HuH-7 (cell line): Measurements from ENCODE around the gene DNAJC15.
"Not testable (repeated sequence)": the region's sequence is repeated elsewhere in the genome, so short reads cannot be mapped to it uniquely, and the experiment has no call there.

Experiments
- DNase-seq: peaks from one replicate; pipeline ENCODE4 v3.0.0; 2011; ENCODE audit warnings: low spot score

The DNAJC15 gene

GRCh38 chr13:43023289-43023963 lies at the start of gene DNAJC15:
TSS of gene DNAJC15 (plus strand) at chr13:43023586. CDS start at chr13:43023627, 41 bp downstream.
- peak; percentile 23 for DNase-seq

GRCh38 chr13:42976066-42976465 lies 47.3 kb upstream of the DNAJC15 start:
- DNase-seq = no peak

DNA sequence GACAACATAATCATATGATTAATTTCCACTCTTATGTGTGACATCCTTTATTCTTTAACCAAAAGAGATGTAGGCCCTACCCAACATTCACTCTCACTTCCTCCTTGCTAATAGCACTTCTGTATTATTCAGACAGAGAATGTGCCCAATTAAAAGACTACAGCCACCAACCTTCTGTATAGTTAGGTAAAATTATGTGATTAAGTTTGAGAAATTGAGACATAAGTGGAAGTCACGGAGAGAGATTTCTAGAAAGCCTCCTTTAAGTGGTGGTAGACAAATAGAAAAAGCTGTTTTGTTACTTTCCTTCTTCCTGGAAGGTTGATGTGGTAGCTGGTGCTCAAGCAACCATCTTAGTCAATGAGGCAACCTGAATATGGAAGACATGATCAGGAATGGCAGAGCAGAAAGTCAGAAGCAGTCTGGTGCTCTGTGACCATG lies 46.1 kb upstream of the DNAJC15 start:
- DNase-seq = no peak

DNA sequence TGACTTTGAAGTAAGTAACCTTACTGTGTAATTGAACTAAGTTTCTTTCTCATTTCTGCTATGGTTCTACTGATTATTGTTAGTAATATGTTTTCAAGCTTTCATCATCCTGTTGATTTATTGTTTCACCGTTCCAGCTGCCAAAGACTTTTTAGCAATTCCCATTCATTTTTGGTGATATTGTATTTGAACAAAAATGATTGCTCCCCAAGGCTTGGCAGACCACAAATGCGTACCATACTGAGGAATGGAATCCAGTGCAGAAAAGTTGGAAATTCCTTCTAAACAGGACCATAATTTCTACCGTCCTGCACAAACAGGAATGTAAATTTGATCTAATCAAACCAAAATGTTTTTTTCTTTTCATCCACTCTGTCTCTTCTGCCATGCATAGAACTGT lies 42.1 kb upstream of the DNAJC15 start:
- no peak for DNase-seq

DNA sequence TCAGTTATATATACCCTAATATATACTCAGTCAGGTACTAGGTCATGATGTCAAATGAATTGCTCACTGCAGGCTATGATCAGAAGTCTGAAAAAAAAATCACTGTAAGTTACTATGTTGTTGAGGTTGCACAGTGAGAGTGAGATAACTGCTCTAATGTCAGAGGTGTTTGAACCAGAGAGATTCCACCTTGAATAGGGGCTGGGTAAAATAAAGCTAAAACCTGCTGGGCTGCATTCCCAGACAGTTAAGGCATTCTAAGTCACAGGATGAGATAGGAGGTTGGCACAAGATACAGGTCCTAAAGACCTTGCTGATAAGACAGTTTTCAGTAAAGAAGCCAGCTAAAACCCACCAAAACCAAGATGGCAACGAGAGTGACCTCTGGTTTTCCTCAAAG lies 41.5 kb upstream of the DNAJC15 start:
- DNase-seq = no peak

DNA sequence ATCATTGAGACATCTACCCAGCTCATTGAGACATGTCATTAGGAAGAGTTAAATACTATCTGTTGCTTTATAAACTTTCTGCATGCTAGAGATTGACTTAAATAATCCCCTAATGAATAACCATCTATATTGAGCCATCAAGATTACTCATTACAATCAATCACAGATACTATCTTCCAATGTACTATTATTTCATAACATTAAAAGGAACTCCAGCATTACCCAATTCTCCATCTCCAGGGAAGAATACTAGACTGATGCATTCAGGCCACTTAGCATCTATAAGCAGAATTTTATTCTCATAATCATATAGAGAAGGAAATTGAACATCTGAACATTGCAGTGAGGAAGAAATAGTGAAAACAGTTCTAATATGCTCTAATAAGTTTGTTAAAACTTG lies 39.4 kb upstream of the DNAJC15 start:
- no peak for DNase-seq

- no peak for DNase-seq
These were observed 38.7 kb upstream of the DNAJC15 start for GRCh38 chr13:42984691-42985090.

GRCh38 chr13:42985312-42986175 lies 37.8 kb upstream of the DNAJC15 start:
- no peak for DNase-seq

GRCh38 chr13:42986176-42986574 lies 37.2 kb upstream of the DNAJC15 start:
- DNase-seq = no peak

DNA sequence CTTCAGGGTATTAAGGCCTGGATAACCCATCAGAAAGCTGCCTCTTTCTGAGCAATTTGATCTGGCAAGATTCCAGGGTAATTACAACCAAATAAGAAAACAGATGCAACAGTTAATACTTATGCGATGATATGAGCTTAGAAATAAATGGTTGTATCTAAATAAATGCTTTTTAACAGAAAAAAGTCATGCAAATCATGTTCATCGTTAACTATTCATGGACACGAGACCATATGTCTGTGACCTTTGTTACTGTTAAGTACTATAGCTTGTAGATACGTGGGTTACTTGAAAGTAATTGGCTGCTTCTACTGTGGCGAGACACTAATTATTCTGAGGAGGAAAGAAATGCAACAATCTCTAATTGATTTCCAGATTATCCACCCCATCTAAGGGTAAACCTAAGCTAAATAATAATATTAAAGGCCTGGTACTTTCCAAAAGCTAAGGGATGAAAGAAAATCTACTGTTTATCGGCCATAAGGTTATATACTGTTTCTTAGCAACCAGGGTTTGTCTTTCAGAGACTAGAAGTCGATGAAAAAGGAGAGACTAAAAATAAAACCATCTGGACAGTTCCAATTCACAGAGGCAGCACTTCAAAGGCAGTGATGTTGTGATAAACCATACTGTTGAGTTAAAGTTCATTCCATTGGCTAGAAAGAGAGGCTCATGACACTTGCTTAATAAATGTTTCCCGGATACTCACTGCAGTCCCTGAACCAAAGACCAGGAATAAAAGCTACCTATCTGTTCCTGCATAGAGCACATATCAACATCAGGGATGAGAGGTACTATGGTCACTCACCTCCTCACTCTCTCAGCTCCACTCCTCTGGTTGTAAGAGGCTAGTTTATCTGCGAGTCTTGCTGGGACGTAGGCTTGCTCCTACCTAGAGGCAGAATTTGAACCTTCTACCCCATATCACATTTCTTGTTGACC lies 32.8 kb upstream of the DNAJC15 start:
- DNase-seq = no peak

GRCh38 chr13:42991233-42991897 lies 32.0 kb upstream of the DNAJC15 start:
- DNase-seq = not testable (repeated sequence)

GRCh38 chr13:42991898-42992763 lies 31.3 kb upstream of the DNAJC15 start, which contains the start of gene EPSTI1:
TSS of gene EPSTI1 (minus strand) at chr13:42992241. CDS start at chr13:42992165, 76 bp downstream.
- DNase-seq = peak; percentile 11

- no peak for DNase-seq
These were observed 30.6 kb upstream of the DNAJC15 start for GRCh38 chr13:42992764-42993122.

DNA sequence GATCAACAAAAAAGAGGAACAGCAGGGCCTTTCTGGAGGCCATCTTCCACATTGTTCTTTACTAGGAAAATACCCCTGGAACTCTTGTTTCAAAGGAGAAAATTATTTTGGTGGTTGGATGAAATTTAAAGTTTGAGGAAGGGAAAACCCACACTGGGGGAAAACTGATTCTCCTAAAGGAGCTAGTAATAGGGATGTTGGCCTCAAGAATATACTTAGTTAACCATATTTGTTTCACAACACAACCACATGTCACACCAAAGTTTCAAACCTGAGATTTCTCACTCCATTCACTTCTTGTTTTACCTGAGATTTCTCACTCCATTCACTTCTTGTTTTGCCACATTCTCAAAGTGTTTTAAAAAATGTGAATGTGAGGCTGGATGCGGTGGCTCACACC lies 28.5 kb upstream of the DNAJC15 start:
- DNase-seq = no peak

DNA sequence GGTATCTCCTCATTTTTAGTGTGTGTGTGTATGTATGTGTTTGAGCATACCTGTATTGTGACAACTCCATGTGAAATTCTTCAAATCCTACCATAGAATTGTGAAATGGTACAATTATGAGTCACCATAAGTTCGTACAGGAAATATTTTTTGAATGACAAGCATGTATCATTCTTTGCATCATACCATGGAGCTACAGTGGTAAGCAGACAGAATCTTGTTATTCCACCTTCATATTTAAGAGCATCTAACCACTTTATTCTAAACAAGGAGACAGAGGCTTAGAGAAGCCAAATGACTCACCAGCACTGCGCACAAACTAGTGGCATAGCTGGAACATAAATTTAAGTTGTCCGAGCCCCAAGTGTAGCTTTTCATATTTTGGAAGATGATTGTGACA lies 26.8 kb upstream of the DNAJC15 start:
- no peak for DNase-seq

DNA sequence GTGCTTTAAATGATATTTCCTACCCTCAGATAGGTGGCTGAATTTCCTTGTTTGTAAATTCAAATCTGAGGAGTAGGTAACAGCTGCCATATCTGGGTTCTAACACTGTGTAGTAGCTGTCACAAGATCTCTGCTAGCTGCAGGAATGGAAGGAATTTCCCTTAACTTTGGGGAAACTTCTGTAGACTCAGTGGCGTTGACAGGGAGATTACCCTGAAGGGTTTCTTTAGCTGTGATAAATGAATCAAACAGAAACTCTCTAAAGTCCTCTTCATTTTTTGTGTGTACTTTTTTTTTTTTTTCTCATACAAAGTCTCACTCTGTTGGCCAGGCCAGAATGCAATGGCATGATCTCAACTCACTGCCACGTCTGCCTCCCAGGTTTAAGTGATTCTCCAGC lies 26.0 kb upstream of the DNAJC15 start:
- DNase-seq = no peak

DNA sequence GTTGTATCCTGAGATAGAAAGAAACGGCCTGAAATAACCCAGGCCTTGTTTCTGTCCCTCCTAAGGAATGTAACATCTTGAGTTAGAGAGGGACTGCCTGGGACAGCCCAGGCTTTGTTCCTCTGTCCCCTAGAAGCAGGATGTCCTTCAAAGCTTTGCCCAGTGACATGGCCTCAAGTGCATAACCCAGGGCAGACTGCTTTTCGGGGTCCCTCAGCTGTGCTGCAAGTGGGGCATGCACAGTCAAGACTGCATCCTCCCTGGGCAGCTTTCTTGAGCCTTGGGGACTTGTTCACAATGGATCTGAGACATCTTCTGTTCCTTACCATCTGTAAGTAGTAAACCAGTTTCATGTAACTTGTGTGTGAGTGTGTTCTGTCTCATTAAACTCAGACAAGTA lies 23.9 kb upstream of the DNAJC15 start:
- DNase-seq = no peak

DNA sequence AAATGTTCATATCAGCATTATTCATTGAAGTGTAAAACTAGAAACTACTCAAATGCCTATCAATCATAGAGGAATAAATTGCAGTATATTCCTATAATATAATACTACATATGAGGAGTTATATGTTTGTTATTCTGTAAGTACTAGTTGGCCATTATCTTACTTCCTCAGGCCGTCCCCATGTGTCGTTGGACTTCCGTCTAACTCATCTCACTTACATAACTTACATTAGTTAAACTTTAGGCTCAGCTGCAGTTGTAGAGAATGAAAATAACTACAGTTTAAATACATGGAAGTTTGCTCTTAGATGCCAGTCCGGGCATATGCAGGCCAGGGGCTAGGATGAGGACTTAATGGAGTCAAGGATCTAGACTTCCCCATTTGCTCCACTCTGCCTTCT lies 22.7 kb upstream of the DNAJC15 start:
- DNase-seq = no peak

DNA sequence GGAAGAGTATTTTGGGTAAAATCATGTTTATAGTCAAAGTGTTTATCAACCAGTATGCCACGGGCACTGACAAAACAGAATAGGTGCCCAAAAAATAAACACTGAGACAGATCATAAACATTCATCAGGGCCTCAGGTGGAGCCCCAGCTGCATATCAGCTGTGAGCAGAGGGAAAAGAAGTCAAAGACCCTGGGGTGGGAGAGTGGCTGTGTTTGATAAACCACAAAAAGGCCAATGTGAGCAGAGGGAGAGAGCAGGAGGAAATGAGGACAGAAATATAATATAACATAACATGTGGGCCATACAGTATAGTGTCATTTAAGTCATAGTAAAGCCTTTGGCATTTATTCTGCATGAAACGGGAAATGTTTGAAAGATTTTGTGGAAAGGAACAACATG lies 21.4 kb upstream of the DNAJC15 start:
- DNase-seq = no peak

DNA sequence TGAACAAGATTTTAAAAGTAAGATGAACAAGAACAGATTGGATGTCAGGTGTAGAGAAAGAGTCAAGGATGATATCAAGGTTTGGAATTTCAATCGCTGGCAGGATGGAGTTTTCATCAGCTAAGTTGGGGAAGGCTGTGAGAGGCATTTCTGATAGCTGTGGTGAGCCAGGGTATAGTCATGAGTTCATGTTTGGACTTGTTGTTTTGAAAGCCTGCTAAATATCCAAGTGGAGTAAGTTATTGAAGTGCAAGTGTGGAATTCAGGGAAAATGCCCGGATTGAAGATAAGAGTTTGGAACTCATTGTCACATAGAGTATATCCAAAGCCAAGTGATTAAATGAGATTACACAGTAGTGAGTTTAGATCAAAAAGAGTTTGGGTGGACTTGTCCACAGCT lies 20.4 kb upstream of the DNAJC15 start:
- no peak for DNase-seq

DNA sequence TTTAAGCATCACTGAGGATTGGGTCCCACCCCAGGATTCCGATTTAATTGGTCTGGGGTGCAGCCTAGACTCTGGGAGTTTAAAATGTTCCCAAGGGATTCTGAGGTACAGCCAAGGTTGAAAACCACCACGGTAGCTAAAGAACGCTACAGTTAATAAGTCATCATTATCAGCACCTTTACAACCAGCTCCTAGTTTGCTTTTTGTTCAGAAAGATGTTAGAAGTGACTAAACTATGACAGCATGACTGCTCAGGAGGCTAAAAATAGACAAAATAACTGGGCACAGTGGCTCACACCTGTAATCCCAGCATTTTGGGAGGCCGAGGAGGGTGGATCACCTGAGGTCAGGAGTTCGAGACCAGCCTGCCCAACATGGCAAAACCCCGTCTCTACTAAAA lies 19.7 kb upstream of the DNAJC15 start:
- no peak for DNase-seq
